ENCODE results near the gene KANSL1.

GRCh38 chr17:46195217-46195855 is 2.1 kb upstream of the KANSL1 start:
- TF ChIP-seq EP300 (IDR thresholded peaks at IDR 0.05; ENCODE audit: borderline replicate concordance) = no peak
- no peak for TF ChIP-seq REST (IDR thresholded peaks at IDR 0.05; ENCODE audit: low read depth)
- TF ChIP-seq USF1 (IDR thresholded peaks at IDR 0.05) = no peak
- TF ChIP-seq MAX (IDR thresholded peaks at IDR 0.05) = no peak
- no peak for TF ChIP-seq TCF12 (IDR thresholded peaks at IDR 0.05; ENCODE audit: low read depth)
